ENCODE results near the gene CLDN14.
"Not testable (repeated sequence)": the region's sequence is repeated elsewhere in the genome, so short reads cannot be mapped to it uniquely, and the experiment has no call there.

CLDN14 gene

DNA sequence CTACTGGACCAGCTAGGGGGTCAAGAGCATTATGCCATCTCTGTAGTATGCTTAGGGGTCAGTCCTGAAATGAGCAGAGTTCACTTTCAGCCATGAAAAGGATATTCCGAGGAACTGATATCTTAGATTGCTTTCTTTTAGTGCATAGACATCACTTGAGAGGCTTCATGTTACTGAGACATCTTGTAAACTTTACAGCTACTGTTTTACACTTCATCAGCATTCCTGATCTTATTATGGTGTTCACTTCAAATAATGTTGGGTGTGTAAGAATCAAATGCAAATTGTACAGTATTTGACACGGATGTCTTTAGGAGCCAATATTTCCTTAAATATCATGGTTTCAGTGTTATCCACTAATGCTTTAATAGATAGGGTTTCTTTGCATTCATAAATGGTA is 22.4 kb upstream of the CLDN14 start:
- no peak for DNase-seq

DNA sequence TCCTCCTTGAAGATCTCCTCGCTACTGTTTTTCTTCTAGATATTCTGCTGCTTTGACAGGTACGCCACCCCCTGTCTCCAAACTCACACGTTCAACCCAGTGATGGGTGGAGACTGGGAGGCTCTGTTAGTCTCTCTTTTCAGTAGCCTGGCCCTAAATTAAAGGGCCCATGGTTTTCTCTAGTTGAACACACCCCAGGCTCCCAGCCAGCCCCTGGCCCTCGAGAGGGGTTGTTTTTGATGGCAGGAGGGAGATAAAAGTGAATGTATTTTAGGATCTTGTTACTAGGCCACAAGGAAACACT is 21.6 kb upstream of the CLDN14 start:
- no peak for DNase-seq

DNA sequence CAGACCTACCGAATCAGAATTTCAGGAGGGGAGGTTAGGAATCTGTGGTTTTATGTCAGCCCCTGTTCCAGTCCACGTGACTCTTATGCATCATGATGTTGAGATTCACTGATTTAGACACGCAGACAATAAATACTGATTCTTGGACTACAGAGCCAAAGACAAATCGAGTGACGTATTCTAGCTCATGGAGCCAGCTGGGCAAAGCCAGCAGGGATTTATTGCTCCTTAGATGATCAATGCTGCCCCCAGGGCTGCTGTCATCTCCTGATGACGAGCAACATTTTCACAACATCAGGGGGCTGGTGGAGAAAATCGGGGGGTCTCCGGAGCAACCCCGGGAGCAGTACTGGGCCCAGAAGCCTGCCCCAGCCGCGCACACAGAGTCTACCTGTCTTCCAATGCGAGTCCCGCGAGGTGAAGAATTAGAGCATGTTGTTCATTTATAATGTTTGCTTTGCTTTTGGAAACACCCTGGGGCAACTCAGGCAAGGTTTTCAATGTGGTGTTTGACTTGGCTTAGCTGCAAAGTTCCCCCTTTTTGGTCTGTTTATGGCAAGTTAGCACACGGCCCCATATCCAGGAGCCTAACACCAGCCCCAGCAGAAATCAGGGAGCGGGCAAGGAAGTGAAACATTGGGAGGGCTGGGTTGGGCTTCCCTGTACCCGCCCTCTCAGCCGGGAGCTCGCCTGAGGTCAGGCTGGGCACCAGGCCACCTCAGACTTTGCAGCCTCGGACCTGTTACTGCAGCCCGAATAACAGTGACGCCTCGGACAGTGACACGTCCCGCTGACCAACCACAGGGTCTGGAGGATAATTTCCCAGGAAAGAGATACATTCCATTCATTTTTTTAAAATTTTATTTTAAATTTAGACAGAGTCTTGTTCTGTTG is 19.9 kb upstream of the CLDN14 start:
- no peak for DNase-seq

DNA sequence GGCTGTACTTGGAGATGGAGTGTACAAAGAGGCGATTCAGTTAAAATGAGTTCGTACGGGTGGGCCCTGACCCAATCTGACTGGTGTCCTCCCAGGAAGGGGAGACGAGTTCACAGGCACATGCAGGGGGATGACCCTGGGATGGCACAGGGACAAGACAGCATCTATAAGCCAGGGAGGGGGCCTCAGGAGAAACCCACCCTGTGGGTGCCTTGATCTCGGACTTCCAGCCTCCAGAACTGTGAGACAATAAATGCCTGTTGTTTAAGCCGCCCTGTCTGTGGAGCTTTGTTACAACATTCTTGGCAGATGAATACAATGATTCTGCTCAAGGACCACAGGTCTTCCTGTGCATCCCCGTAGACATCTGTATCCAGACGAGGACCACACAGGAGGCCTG is 14.6 kb upstream of the CLDN14 start:
- DNase-seq, result no peak

DNA sequence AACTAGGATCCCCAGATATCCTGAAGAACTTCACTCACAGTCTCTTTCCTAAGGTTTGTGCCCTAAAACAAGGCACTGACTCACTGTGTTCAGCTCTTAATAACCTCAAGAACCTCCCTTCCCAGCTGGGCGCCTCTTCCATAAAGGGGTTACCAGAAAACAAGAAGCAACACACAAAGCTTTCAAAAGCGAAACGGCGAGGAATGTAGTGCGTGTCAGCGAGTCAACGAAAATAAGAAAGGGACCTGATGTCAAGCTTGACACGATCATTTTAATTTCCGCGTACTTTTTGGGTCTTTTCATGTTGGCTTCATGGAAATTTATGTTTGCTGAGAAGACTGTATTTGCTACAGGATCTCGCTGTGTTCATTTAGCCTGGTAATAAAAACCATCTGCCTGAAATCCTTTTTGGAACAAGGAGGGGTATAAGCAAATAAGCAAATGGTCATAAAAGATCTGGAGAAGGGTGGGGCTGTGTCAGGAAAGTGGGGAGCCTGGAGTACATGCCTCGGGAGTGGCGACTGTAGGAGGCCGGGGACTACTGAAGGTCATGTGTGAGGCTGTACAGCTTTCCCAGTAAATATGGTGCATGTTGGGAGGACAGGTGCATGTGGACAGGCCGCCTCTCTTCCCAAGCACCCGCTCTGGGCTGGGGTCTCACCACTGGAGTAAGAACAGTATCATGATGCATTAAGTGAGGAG is 11.4 kb upstream of the CLDN14 start:
- no peak for DNase-seq

DNA sequence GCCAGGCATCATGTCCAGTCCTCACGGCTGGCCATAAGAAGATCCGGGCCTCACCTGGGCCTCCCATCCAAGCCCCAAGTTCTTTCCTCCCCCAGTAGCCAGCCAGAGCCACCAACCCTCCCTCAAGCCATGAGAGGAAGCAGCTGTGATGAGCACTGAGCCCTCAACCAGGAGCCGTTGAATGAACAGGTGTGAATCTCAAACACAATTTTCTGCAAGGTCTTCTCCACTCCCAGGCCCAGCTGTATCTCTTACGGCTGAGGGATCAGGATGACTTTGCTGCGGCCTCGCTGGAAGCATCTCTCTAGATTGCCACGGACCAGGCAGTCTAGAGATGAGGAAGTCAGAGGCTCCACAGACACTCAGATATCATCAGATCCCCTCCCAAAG is 9.8 kb upstream of the CLDN14 start:
- DNase-seq, result no peak

DNA sequence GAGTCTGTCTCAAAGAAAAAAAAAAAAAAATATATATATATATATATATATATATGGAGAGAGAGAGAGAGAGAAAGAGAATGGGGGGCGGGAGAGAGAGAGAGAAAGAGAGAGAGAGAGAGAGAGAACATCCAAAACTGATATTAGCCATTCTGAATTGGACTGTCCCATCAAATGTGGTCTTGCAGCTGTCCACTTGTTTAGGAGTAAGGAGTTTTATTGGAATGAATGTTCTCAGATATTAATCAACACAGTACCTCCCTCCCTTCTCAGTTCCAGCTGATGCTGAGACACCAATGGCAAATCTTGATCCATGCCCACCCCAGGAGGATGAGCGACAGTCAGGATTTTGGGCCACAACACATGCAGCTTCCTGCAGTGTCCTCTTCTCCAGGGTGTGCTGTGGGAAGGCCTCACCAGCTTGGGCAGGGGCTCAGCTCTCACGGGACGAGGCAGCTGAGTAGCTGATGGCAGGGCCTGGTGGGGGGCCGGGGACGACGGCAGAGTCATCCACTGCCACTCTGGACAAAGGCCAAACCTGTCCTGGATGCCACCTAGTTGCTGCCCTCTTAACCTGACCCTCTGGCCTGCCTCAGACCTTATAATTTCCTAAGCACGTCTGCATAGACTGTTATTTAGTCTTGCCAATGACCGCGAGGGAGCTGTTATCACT is 9.3 kb upstream of the CLDN14 start:
- no peak for DNase-seq

DNA sequence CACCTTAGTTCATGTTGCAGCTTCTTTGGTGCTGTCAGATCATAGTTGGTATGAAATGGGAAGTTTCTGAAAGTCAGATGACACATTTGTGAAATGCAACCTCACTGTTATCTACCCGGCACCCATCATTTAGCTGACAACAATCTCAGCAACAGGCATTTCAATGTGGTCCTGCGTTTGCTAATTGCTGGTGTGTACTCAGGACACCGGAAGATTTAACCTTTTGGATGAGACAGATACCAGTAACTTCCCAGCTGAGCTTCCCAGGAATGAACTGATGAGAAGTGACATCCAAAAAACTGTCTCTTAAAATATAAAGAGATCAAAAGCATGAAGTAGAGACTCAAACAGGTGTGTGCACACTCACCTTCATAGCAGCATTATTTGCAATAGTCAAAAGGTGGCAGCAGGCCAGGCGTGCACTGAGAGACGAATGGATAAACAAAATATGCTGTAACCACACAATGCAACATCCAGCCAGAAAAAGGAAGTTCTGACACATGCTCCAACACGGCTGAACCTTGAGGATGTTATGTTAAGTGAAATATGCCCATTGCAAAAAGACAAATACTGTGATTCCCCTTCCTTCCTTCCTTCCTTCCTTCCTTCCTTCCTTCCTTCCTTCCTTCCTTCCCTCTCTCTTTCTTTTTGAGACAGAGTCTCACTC is 7.9 kb upstream of the CLDN14 start:
- DNase-seq, result no peak

DNA sequence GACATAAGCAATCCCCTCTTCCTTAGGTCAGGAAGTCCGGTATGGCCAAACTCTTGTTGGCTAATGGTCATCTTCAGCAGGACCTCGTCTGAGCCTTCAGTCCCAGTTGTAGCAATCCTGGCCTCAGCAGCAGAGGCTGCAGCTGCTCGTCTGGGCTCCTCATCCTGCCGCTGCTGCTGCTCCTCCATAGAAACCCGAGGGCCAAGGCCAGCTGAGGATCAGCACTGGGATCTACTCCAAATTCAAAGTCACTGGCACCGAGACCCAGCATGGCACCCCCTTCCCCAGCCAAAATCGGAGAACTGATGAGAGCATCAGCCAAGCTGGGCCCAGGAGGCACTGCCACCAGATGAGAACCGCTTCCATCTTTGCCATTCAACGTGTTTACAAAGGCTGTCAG is 6.3 kb upstream of the CLDN14 start:
- DNase-seq, result no peak

DNA sequence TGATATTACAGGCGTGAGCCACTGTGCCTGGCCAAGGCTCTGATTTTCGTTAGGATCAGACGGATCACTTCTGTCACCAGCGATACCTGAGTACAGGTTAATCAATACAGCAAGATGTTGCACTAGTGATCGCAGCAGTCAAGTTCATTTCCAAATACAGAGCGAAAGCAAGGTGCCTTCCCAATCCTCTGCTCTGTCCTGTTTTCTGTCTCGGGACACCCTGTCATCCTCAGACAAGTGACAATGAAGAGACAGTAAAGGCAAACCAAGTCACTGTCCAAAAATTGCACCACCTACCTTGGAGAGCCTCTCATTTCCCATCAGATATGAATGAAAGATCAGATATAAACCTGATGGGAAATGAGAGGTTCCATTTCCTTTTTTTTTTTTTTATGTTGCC is 5.6 kb upstream of the CLDN14 start:
- no peak for DNase-seq

DNA sequence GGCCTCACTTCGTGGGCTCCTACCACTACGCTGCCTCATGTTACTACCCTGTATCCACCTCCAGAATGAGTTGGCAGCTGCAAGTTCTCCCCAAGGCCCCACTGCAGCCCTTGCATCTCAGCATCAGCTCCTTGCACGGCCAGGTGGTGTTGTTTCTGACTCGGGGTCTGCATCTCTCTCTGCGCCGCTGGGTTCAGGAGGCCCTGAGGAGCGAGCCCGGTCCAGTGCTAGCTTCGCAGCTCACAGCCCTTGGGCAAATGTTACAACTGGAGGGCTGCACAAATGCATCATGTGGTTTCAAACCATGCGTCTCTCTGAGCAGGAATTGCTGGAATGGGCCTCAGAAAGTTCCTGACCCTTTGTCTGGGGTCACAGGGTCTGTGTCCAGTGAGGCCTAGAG is 3.2 kb upstream of the CLDN14 start:
- DNase-seq, result no peak

DNA sequence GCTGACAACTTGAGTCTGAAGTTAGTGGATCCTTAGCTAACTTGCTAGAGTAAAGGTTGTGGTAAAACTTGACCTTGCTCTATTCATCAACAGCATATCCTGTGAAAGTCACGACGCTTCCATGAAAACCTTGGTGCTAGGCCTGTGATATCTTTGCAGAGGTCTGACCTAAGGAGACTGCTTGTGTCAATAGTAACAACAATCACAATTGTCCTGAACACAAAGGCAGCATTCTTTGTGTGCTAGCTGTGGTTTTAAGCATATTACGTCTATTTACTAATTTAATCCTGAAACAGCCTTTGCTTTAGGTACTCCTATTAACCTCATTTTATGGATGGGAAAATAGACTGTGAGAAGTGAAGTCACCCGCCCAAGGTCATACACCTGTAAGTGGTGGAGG is 2.8 kb upstream of the CLDN14 start:
- DNase-seq, result no peak

DNA sequence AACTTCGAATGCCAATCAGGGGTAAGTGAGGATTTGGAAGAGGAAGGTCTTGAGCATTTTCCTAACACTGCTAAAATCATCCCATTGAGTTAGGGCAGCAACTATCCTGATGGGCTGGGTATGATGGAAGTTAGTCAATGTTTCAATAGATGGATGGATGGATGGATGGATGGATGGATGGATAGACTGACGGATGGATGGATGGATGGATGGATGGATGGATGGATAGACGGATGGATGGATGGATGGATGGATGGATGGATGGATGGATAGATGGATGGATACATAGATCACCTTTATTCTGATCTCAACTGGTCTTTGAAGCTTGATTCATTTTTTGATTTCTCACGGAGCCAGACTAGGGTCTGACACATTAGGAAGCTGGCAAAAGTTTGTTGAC is 2.3 kb upstream of the CLDN14 start:
- no peak for DNase-seq

DNA sequence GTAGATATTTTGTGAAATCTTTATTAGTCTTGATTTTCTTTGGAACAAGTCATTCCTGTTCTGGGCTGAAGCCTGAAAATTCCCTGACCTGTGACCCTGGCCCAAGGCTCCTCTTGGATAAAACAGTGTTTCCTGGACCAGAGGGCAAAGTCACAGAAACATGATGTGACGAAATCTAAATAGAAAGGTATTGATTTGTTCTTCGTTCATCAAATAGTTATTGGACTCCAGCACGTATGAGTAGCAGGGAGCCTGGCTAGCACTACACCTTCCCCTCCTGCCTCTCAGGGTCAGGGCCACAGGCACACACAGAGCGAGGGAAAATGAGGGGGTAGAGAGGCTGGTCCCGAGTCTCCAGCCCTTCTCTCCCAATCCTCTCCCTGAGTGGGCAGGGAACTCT is 1.7 kb upstream of the CLDN14 start:
- no peak for DNase-seq

DNA sequence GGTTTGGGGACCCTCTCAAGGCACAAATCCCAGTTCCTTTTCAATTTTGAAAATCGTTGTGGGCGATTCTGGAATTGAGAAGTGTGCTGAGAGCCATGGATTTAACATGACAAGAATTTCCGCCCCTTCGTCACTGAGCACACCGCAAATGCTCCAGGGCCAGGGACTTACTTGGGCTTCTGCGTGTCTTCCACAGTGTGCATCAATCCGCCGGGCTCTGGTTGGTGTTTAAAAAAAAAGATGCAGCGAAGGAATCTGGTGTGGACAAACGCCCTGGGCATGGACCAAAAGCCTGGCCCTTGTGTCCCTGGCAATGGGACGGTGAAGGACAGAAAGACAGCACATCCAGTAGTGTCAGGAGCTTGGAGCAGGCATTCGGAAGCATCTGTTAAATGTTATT is 696 bp upstream of the CLDN14 start:
- DNase-seq, result no peak

DNA sequence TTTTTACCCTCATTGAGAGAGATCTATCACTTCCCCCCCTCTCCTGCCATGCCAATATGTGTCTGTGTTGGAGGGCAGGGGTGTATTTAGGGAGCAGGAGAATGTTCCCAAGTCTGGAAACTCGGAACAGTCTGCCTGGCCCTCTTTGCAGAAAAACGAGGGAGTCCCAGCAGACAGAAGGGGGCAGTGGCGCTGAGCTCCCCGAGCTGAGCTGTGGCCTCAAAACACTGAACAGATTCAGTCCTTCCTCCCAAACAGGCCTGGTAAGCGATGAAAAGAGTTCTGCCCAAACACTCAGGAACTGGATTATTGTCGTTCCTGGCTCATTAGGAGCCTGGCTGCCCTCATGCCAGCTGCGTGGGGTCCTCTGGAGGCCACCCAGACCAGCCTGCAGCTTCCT is 981 bp downstream of the CLDN14 start:
- DNase-seq, result peak in 19 of 58 donors; percentile 1 to 33 (median 17)

DNA sequence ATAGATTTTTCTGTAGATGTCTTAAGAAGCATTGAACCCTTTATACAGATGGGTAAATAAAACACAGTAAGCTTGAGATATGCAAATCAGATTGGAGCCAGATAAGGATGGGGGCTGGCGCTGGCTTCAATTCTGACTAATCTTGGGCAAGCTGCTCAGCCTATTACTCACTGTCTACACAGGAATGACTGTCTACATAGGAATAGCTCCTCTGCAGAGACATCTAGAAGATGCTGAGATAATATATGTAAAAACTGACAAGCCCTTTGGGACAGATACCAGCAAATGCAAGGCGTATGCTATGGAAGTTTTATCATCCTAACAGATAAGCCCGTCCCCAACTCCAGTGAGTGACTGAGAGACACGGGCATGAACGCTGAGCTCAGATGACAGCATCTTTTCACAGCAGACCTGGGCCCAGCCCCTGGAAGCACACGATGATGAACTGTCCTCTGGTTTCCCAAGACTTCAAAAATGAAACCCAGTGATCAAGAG is 1.7 kb downstream of the CLDN14 start:
- no peak for DNase-seq

DNA sequence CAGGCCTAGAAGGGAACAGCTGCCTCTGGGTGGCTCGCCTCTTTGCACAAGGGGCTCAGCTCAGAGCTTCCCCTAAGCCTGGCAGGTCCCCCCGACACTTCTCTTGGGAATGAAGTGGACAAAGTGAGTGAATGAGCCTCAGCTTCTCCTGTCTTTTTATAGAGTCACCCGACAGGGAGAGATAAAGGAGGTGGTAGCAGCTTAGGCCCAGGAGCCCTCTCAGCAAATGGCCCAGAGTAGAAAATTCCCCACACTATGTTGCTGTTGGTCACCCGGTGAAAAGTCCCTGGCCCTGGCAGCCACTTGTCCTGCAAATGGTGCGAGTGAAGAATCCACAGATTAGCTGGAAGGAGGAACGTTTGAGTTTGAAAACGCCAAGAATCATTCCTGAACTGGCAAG is 2.4 kb downstream of the CLDN14 start:
- no peak for DNase-seq

DNA sequence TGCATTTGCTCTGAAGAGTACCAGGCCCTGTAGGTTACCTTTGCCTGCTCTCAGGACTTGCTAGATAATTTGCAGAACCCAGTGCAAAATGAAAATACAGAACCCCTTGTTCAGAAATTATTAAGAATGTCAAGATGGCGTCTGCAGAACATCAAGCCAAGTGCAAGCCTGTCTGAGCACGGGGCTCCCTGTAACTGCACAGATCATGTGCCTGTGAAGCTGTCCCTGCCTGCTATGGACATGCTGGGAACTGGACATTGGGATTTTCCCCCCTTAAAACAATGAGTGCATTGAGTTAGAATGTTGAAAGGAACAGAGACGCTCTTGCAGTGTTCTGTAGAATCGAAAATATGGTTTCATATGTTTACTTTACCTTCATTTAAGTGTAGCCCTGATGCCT is 2.9 kb downstream of the CLDN14 start:
- peak in 1 of 58 donors; percentile 3 for DNase-seq

DNA sequence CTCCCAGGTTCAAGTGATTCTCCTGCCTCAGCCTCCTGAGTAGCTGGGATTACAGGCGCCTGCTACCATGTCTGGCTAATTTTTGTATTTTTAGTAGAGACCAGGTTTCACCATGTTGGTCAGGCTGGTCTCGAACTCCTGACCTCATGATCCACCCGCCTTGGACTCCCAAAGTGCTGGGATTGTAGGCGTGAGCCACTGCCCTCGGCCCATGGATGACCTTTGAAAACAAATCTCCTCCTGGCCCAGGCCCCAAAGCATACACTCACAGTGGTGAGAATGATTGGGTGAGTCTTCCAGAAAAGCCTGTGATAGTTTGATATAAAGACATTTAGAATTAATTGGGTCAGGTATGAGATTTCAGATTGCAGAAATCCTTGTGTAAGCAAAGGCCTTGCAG is 3.4 kb downstream of the CLDN14 start:
- not testable (repeated sequence) for DNase-seq

DNA sequence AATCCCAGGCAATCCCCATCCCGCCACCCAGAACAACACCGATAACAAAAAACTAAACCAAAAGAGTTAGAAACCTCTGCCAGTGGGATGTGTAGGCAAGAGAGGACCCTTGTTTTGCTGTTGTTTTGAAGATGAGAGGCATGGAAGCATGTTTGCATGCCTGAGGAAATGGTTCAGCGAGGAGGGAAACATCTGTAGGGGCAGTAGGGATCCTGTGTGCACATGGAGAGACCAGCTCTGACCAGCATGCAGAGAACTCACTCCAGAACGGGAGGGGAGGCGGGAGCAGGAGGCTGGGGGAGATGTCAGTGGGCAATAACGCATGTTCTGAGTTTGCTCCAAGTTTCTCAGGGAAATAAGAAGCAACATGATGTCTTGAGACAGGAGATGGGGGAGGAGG is 5.3 kb downstream of the CLDN14 start:
- DNase-seq, result no peak

DNA sequence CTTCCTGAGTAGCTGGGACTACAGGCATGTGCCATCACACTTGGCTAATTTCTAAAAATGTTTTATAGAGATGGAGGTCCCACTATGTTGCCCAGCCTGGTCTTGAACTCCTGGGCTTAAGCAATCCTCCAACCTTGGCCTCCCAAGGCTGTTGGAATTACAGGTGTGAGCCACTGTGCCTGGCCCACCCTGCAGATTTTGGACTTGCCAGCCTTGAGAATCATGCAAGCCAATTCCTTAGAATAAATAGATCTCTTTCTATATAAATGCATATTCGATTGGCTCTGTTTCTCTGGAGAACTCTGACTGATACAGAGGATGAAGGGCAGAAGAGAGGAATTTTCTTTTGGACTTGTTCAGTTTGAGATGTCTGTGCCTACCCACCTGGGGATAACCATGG is 6.7 kb downstream of the CLDN14 start:
- no peak for DNase-seq
